Smooth muscle cell (in vitro differentiated cells): ENCODE results near the gene RTN4RL1. TPM values are rescaled to one million over a fixed set of nuclear protein-coding genes. Genes with fewer than 3 reads are reported as not detected.

Experiments
- DNase-seq: peaks from one replicate; lab custom pipeline; 2025; ENCODE audit not compliant: unreplicated experiment; lab: John Stamatoyannopoulos, UW
- H2AFZ ChIP-seq: fragments of 200-600 bp; sonication (generic); 2 replicates; pipeline ENCODE4 v1.6.0; 2016; ENCODE audit warnings: antibody characterized with exemption, low read depth, mild to moderate bottlenecking
- H3F3A ChIP-seq: fragments of 200-600 bp; sonication (generic); 2 replicates; pipeline ENCODE4 v1.6.0; 2017; ENCODE audit warnings: antibody characterized with exemption, low read depth
- H3K27ac ChIP-seq: fragments of 200-600 bp; sonication (generic); 2 replicates; pipeline ENCODE4 v1.5.1; 2016; ENCODE audit warnings: low read depth, mild to moderate bottlenecking
- H3K27me3 ChIP-seq: fragments of 200-600 bp; sonication (generic); 2 replicates; pipeline ENCODE4 v1.6.1; 2016; ENCODE audit warnings: low read depth, mild to moderate bottlenecking
- H3K36me3 ChIP-seq: fragments of 200-600 bp; sonication (generic); 2 replicates; pipeline ENCODE4 v1.5.1; 2016; ENCODE audit warnings: low read depth
- H3K4me1 ChIP-seq: fragments of 200-600 bp; sonication (generic); 2 replicates; pipeline ENCODE4 v1.5.1; 2016; ENCODE audit warnings: low read depth
- H3K4me2 ChIP-seq: fragments of 200-600 bp; sonication (generic); 2 replicates; pipeline ENCODE4 v1.6.0; 2016; ENCODE audit warnings: mild to moderate bottlenecking
- H3K4me3 ChIP-seq: fragments of 200-600 bp; sonication (generic); 2 replicates; pipeline ENCODE4 v1.5.1; 2016; ENCODE audit warnings: mild to moderate bottlenecking
- H3K79me2 ChIP-seq: fragments of 200-600 bp; sonication (generic); 2 replicates; pipeline ENCODE4 v1.6.0; 2016; ENCODE audit warnings: low read depth, mild to moderate bottlenecking
- H3K9ac ChIP-seq: fragments of 200-600 bp; sonication (generic); 2 replicates; pipeline ENCODE4 v1.6.0; 2016; ENCODE audit warnings: low read depth
- H3K9me3 ChIP-seq: fragments of 200-600 bp; sonication (generic); replicated peaks from 2 replicates; pipeline ENCODE4 v1.5.1; 2016; ENCODE audit warnings: low read depth
- H4K20me1 ChIP-seq: fragments of 200-600 bp; sonication (generic); 2 replicates; pipeline ENCODE4 v1.6.0; 2016; ENCODE audit warnings: low read depth
- WGBS: methylation state at CpG from one replicate; pipeline ENCODE4 v1.1.7; 2016; ENCODE audit warnings: low lambda C conversion rate; 5-methylcytosine and 5-hydroxymethylcytosine counted together
- polyA plus RNA-seq: library from polyadenylated mRNA; unstranded; fragments of >200 nt; fragmentation: Nextera tagmentation; extraction: Ambion mirVana; gene quantifications from 2 replicates; pipeline ENCODE4 v1.2.1, GENCODE V29; 2016
- total RNA-seq: library from RNA; depleted of rRNA; stranded (reverse); fragments of >200 nt; gene quantifications from 2 replicates; pipeline ENCODE4 v1.2.3, GENCODE V29; 2014
- TF ChIP-seq, protein P1 (sequence below): fragments of 200-600 bp; sonication (generic); IDR thresholded peaks from 2 replicates; pipeline ENCODE4 v1.5.1; 2017; ENCODE audit warnings: borderline replicate concordance, mild to moderate bottlenecking, antibody characterized with exemption; ENCODE audit not compliant: insufficient read depth, poor library complexity, severe bottlenecking

RTN4RL1 gene
- total and polyA plus RNA-seq, 2 experiments from 2014 or later = not detected

GRCh38 chr17:2064980-2065785 lies 40.0 kb upstream of the RTN4RL1 start:
- no peaks in the 10 kb centered on the region for H3K27me3 ChIP-seq
- WGBS = 89% methylated on average over 24 of the region's 24 CpGs
- H3K4me2 ChIP-seq = no peak overlapping the region
- H3K9ac ChIP-seq = peak overlapping the region; percentile 65
- DNase-seq = no peak
- H3K4me3 ChIP-seq = no peak overlapping the region
- no peak overlapping the region for H2AFZ ChIP-seq
- TF ChIP-seq, protein P1, sequence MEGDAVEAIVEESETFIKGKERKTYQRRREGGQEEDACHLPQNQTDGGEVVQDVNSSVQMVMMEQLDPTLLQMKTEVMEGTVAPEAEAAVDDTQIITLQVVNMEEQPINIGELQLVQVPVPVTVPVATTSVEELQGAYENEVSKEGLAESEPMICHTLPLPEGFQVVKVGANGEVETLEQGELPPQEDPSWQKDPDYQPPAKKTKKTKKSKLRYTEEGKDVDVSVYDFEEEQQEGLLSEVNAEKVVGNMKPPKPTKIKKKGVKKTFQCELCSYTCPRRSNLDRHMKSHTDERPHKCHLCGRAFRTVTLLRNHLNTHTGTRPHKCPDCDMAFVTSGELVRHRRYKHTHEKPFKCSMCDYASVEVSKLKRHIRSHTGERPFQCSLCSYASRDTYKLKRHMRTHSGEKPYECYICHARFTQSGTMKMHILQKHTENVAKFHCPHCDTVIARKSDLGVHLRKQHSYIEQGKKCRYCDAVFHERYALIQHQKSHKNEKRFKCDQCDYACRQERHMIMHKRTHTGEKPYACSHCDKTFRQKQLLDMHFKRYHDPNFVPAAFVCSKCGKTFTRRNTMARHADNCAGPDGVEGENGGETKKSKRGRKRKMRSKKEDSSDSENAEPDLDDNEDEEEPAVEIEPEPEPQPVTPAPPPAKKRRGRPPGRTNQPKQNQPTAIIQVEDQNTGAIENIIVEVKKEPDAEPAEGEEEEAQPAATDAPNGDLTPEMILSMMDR = peak; percentile 27
- H3K9me3 ChIP-seq = no peaks in the 10 kb centered on the region
- H3K36me3 ChIP-seq = no peaks in the 10 kb centered on the region
- H3K4me1 ChIP-seq = peaks cover 20% of the 10 kb centered on the region
- peaks cover 27% of the 10 kb centered on the region for H3F3A ChIP-seq
- peak overlapping the region; percentile 94 for H3K27ac ChIP-seq
- H4K20me1 ChIP-seq = no peaks in the 10 kb centered on the region
- H3K79me2 ChIP-seq = no peaks in the 10 kb centered on the region

- Histone ChIP-seq H4K20me1 (no peaks in the 10 kb centered on the region), H3K4me3 (no peak overlapping the region), H3K9ac (no peak overlapping the region), H3K27ac (peak overlapping the region; percentile 62), H3K36me3 (no peaks in the 10 kb centered on the region), H3K27me3 (peaks cover under 1% of the 10 kb centered on the region), H3K79me2 (no peaks in the 10 kb centered on the region), H2AFZ (no peak overlapping the region), H3K9me3 (no peaks in the 10 kb centered on the region), H3F3A (peaks cover 27% of the 10 kb centered on the region), H3K4me2 (no peak overlapping the region), H3K4me1 (peaks cover 20% of the 10 kb centered on the region)
- TF ChIP-seq, protein P1 = no peak
- DNase-seq = no peak
- WGBS = 77% methylated on average over 6 of the region's 6 CpGs
Measured at GRCh38 chr17:2064520-2064971, 39.4 kb upstream of the RTN4RL1 start.

- Histone ChIP-seq H3K79me2 (no peaks in the 10 kb centered on the region), H3K27ac (peak overlapping the region; percentile 62), H3K9me3 (no peaks in the 10 kb centered on the region), H3K36me3 (no peaks in the 10 kb centered on the region), H4K20me1 (no peaks in the 10 kb centered on the region), H3K4me1 (peaks cover 20% of the 10 kb centered on the region), H3K4me2 (no peak overlapping the region), H3K27me3 (peaks cover 5% of the 10 kb centered on the region), H2AFZ (no peak overlapping the region), H3K9ac (no peak overlapping the region), H3F3A (peaks cover 27% of the 10 kb centered on the region), H3K4me3 (no peak overlapping the region)
- TF ChIP-seq, protein P1 = no peak
- 81% methylated on average over 5 of the region's 5 CpGs for WGBS
- DNase-seq = no peak
Measured at GRCh38 chr17:2064147-2064489, 39.0 kb upstream of the RTN4RL1 start.
